ENCODE data around the gene PPM1E. TPM values are rescaled to one million over a fixed set of nuclear protein-coding genes. Genes with fewer than 3 reads are reported as not detected.
"Not testable (repeated sequence)": the region's sequence is repeated elsewhere in the genome, so short reads cannot be mapped to it uniquely, and the experiment has no call there.

PPM1E gene
- polyA plus RNA-seq, 3 donors = not detected

GRCh38 chr17:58850106-58850505 is 94.5 kb downstream of the PPM1E start:
- H3K36me3 ChIP-seq (replicated peaks in 1 of 2; ENCODE audit: control insufficient read depth in 1 of 2, insufficient read depth in 2 of 2, low read length in 2 of 2); intact Hi-C loops (cut with micrococcal nuclease); H3K27ac ChIP-seq (ENCODE audit: low read depth in 1 of 2, low read length in 2 of 2); H2AFZ ChIP-seq (ENCODE audit: insufficient read depth, low read depth, low read length, poor library complexity, severe bottlenecking); H3K9me3 ChIP-seq (replicated peaks in 1 of 2; ENCODE audit: control insufficient read depth in 1 of 2, insufficient read depth in 1 of 2, low read length in 2 of 2); H3K27ac Mint-ChIP-seq; H3K9ac ChIP-seq (ENCODE audit: insufficient read depth, low read length, poor library complexity, severe bottlenecking); H3K4me1 ChIP-seq (ENCODE audit: control insufficient read depth in 1 of 2, insufficient read depth in 2 of 2, low read length in 2 of 2); DNase-seq; H3K4me3 ChIP-seq (replicated peaks in 1 of 3; ENCODE audit: low read depth in 2 of 3, low read length in 3 of 3); H3K4me1 Mint-ChIP-seq; H3K4me2 ChIP-seq (replicated peaks; ENCODE audit: extremely low read depth, low read length, poor library complexity, severe bottlenecking); H3K36me3 Mint-ChIP-seq; H3K27me3 ChIP-seq (ENCODE audit: control insufficient read depth in 2 of 2, insufficient read depth in 2 of 2, low read length in 2 of 2); H3K4me3 Mint-ChIP-seq; H4K20me1 ChIP-seq (ENCODE audit: insufficient read depth, low read length); H3K79me2 ChIP-seq (ENCODE audit: insufficient read depth, low read length): not testable (repeated sequence)
- H3K27me3 Mint-ChIP-seq (ENCODE audit: low read depth in 3 of 3) = peaks cover 7 to 15% (median 9%) of the 10 kb centered on the region in 3 donors
- WGBS (ENCODE audit: insufficient coverage) = no CpG with 5 or more reads among the region's 2 CpGs
- peaks cover 3 to 39% (median 20%) of the 10 kb centered on the region in 7 donors for H3K9me3 Mint-ChIP-seq

GRCh38 chr17:58865301-58865700 is 109.6 kb downstream of the PPM1E start:
- no peak for DNase-seq
- H3K9me3 Mint-ChIP-seq = peaks cover 0 to 9% (median 3%) of the 10 kb centered on the region in 7 donors
- no peak overlapping the region for H3K27ac Mint-ChIP-seq
- no peaks in the 10 kb centered on the region for H3K36me3 Mint-ChIP-seq
- no peak for TF ChIP-seq CTCF (IDR thresholded peaks at IDR 0.05)
- H4K20me1 ChIP-seq (ENCODE audit: insufficient read depth, low read length) = no peaks in the 10 kb centered on the region
- 100% methylated on average over 3 of the region's 6 CpGs for WGBS (ENCODE audit: insufficient coverage)
- H3K36me3 ChIP-seq (replicated peaks in 1 of 2; ENCODE audit: control insufficient read depth in 1 of 2, insufficient read depth in 2 of 2, low read length in 2 of 2) = no peaks in the 10 kb centered on the region
- no peak overlapping the region for H3K4me3 Mint-ChIP-seq
- H3K79me2 ChIP-seq (ENCODE audit: insufficient read depth, low read length) = no peaks in the 10 kb centered on the region
- H3K27ac ChIP-seq (ENCODE audit: low read depth in 1 of 2, low read length in 2 of 2) = no peak overlapping the region
- H3K4me3 ChIP-seq (replicated peaks in 1 of 3; ENCODE audit: low read depth in 2 of 3, low read length in 3 of 3) = no peak overlapping the region
- no peaks in the 10 kb centered on the region for H3K9me3 ChIP-seq (replicated peaks in 1 of 2; ENCODE audit: control insufficient read depth in 1 of 2, insufficient read depth in 1 of 2, low read length in 2 of 2)
- no peak overlapping the region for H3K4me2 ChIP-seq (replicated peaks; ENCODE audit: extremely low read depth, low read length, poor library complexity, severe bottlenecking)
- peaks cover 4% of the 10 kb centered on the region for H3K4me1 Mint-ChIP-seq
- H3K27me3 ChIP-seq (ENCODE audit: control insufficient read depth in 2 of 2, insufficient read depth in 2 of 2, low read length in 2 of 2) = no peaks in the 10 kb centered on the region
- H2AFZ ChIP-seq (ENCODE audit: insufficient read depth, low read depth, low read length, poor library complexity, severe bottlenecking) = no peak overlapping the region
- H3K27me3 Mint-ChIP-seq (ENCODE audit: low read depth in 3 of 3) = peaks cover 4 to 8% (median 7%) of the 10 kb centered on the region in 3 donors
- intact Hi-C loops (cut with micrococcal nuclease) = no loop called here
- H3K9ac ChIP-seq (ENCODE audit: insufficient read depth, low read length, poor library complexity, severe bottlenecking) = no peak overlapping the region
- H3K4me1 ChIP-seq (ENCODE audit: control insufficient read depth in 1 of 2, insufficient read depth in 2 of 2, low read length in 2 of 2) = no peaks in the 10 kb centered on the region

All from CD14-positive monocyte (primary cell).